ENCODE data around the gene RNF223.
"Not testable (repeated sequence)": the region's sequence is repeated elsewhere in the genome, so short reads cannot be mapped to it uniquely, and the experiment has no call there.

Gene RNF223

DNA sequence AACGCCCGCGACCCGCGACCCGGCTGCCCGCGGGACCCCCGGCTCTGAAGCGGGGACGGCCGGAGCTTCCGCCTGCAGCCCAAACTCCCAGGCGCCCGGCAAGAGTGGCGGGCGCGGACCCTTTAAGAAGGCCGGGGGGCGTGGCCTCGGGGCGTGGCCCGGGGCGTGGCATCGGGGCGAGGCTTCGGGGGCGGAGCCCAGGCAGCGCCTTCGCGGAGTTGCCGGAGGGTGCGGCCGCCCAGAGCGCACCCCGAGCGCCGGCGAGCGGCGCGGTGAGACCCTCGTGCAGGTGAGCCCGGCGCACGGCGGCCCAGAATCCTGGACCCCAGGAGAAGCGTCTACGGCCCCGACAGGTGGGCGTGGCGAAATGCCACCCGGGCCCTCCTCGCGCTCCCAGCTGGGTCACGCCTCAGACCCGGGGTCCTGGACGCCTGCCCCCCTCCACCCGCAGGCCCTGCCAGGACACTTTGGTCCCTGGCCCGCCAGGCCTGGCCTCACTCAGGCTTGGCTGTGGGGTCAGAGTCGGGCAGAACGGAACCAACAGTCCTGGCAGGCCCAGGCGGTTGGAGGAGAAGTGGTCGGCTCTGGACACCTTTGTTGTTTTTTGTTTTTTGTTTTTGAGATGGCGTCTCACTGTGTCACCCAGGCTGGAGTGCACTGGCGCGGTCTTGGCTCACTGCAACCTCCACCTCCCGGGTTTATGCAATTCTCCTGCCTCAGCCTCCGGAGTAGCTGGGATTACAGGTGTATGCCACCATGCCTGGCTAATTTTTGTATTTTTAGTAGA, 14.4 kb downstream of the RNF223 start:
- DNase-seq (ENCODE audit: low spot score): peak; percentile 97

DNA sequence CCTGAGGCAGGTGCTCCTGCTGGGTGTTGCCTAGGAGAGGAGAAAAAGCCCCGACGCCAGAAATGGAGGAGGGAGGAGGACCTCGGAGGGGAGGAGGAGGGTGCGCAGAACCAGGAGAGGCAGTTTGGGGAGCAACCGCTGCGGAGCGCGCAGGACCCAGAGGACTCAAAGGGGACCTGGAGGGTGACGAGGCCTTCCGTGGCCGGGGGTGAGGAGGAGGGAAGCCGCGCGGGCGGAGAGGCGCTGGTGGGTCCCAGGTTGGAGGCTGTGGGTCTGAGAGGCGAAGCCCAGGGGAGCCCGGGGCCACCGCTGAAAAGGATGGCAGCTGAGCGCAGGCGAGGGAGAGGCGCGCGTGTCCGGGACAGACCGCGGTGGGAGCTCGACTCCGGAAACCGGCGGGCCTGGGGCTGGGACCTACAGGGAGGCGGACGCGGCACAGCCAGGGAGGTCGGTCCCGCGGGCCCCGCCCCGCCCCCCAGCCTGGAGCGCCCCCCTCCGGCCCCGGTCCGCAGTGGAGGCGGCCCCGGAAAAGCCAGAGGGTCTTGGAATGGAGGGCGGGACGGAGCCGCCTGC, 15.1 kb downstream of the RNF223 start:
- no peak for DNase-seq (ENCODE audit: low spot score)

DNA sequence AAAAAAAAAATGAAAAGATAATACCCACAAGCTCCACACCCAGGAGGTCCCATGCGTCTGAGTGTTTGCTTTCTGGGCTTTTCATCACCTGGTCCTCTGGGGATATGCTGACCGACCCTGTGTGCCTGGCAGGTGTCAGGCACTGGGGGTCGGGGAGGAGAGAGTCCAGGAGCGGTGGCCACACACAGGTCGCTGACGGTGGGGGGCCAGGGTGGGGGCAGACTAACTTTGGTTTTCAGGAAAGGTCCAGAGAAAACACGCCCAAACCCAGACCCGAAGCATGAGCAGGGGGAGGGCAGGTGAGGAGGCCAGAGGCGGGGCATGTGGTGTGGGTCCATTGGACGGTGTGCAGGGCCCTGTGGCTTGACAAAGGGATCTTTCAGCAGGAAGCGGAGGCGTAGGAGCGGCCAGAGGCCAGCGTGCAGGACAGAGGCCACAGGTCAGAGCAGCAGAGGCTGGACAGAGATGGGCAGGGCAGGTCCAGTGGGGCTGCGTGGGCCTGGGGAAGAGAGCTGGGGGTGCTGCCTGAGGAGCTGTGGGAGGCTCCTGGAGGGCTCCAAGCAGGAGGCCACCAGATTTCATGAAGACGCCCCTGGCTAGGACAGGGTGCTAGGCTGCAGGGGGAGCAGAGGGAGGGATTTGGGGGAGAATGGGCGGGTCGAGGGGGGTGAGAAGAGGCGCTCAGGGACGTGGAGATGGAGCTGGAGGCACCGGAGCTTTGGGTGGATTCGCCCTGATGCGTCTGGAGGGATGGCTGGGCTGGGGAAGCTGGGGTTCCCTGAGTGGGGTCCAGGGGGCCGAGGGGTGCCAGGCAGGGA, 15.8 kb downstream of the RNF223 start:
- no peak for DNase-seq (ENCODE audit: low spot score)

DNA sequence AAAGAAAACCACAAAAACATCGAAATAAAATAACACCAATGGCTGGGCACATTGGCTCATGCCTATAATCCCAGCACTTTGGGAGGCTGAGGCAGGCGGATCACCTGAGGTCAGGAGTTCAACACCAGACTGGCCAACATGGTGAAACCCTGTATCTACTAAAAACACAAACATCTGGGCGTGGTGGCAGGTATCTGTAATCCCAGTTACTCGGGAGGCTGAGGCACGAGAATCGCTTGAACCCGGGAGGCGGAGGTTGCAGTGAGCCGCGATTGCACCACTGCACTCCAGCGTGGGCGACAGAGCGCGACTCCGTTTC, 16.4 kb downstream of the RNF223 start:
- DNase-seq (ENCODE audit: low spot score): not testable (repeated sequence)

DNA sequence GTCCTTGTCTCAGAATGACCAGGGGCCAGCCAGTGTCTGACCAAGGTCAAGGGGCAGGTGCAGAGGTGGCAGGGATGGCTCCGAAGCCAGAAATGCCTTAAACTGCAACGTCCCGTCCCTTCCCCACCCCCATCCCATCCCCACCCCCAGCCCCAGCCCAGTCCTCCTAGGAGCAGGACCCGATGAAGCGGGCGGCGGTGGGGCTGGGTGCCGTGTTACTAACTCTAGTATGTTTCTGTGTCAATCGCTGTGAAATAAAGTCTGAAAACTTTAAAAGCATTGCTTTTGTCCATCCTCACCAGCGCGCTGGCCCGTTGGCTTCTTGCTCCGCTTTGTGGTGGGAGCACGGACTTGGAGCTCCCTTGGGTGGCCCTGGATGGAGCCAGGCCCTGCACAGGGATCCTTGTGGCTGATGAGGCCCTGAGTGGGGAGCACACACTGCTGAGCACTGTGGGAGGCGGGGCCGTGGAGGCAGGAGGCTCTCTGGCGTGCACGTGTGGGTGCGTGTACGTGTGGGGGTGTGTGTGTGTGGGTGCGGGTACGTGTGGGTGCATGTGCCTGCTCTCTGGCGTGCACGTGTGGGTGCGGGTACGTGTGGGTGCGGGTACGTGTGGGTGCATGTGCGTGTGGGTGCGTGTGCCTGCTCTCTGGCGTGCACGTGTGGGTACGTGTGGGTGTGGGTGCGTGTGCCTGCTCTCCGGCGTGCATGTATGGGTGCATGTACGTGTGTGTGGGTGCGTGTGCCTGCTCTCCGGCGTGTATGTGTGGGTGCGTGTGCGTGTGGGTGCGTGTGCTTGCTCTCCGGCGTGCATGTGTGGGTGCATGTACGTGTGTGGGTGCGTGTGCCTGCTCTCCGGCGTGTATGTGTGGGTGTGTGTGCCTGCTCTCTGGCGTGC, 18.0 kb downstream of the RNF223 start:
- no peak for DNase-seq (ENCODE audit: low spot score)

DNA sequence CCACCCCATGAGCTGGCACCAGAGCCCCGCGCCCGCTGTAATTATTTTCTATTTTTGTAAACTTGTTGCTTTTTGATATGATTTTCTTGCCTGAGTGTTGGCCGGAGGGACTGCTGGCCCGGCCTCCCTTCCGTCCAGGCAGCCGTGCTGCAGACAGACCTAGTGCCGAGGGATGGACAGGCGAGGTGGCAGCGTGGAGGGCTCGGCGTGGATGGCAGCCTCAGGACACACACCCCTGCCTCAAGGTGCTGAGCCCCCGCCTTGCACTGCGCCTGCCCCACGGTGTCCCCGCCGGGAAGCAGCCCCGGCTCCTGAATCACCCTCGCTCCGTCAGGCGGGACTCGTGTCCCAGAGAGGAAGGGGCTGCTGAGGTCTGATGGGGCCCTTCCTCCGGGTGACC, 19.1 kb downstream of the RNF223 start:
- no peak for DNase-seq (ENCODE audit: low spot score)

DNA sequence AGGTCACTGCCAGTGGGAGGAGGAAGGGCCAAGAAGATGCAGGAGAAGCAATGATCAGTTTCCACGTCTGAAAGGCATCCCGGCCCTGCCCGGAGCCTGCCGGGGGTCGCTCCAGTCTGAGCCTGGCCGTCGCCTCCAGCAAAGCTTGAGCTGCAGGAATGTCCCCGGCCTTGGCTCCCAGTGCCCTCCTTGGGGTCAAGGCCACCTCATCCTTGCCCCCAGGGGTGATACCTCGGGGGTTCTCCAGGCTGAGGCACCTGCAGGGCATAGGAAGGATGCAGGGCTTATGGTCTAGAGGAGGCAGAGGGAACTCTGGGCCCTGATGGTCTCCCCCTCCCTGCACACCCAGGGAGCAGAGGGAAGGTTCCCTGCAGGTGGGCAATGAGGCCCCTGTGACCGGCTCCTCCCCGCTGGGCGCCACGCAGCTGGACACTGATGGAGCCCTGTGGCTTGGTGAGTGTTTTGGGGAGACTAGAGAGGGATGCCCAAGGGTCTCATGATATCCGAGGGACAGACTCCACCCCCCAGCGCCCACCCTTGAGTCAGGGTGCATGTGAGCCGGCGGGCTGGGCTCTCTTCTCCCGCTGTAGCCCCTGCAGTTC, 19.9 kb downstream of the RNF223 start:
- no peak for DNase-seq (ENCODE audit: low spot score)

DNA sequence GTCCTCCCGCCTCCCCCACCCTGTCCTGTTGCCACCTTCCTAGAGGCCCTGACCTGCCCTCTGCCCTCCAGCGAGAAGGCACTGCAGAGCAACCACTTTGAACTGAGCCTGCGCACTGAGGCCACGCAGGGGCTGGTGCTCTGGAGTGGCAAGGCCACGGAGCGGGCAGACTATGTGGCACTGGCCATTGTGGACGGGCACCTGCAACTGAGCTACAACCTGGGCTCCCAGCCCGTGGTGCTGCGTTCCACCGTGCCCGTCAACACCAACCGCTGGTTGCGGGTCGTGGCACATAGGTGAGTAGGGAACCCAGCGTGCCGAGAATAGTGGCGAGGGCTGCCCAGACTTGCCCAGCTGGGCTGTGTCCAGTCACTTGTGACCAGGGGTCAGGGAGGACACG, 20.4 kb downstream of the RNF223 start:
- no peak for DNase-seq (ENCODE audit: low spot score)

DNA sequence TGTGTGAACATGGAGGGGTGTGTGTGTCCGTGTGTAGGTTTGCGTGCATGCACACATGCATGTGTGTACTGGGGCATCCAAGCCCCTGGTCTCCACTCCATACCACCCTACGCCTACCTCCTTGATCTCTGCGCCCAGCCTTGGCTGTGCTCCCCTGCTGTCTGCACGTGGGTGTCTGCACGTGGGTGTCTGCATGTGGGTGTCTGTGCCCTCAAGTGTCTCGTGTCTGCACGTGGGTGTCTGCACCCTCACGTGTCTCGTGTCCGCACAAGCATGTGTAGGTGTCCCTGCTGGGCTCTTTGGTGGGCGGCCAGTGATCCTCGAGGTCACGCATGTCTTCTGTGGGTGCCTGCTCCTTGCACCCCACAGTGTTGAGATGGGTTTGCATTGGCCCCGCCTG, 21.1 kb downstream of the RNF223 start:
- DNase-seq (ENCODE audit: low spot score): no peak

DNA sequence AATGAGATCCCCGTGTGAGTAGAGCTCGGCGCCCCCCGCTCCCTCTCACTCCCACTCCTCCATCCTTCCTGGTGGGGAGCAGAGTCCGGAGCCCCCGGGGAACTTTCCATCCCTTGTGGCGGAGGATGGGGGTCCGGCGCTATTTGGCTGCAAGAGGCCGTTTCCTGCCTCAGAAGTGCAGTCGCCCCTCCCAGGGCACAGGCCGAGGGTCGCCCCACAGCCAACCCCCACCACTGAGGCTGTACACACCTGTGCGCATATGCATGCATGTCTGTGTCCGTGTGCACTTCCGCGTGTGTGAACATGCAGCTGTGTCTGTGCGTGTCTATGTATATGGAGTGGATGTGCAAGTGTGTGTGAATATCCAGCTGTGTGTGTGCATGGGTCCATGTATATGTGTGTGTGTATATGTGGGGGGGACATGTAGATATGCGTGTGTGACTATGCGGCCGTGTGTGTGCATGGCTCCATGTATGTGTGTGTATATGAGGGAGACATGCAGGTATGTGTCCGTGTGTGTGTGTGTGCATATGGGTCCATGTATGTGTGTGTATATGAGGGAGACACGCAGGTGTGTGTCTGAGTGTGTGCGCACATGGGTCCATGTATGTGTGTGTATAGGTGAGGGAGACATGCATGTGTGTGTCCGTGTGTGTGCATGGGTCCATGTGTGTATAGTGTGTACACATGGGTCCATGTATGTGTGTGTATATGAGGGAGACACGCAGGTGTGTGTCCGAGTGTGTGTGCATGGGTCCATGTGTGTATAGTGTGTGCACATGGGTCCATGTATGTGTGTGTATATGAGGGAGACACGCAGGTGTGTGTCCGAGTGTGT, 21.9 kb downstream of the RNF223 start:
- DNase-seq (ENCODE audit: low spot score): no peak

DNA sequence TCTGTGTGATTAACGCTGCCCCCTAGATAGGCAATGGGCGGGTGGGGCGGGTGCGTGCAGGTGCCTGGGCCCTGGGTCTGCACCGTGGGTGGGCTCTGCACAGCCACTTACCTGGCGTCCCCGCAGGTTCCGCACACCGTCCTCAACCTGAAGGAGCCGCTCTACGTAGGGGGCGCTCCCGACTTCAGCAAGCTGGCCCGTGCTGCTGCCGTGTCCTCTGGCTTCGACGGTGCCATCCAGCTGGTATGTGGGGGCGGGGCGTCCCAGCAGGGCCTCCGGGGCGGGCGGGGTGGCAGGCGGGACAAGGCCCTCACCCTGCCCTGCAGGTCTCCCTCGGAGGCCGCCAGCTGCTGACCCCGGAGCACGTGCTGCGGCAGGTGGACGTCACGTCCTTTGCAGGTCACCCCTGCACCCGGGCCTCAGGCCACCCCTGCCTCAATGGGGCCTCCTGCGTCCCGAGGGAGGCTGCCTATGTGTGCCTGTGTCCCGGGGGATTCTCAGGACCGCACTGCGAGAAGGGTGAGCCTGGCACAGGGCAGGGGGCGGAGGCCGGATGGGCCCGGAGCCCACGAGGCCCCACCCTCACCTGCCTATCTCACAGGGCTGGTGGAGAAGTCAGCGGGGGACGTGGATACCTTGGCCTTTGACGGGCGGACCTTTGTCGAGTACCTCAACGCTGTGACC, 22.8 kb downstream of the RNF223 start:
- no peak for DNase-seq (ENCODE audit: low spot score)

DNA sequence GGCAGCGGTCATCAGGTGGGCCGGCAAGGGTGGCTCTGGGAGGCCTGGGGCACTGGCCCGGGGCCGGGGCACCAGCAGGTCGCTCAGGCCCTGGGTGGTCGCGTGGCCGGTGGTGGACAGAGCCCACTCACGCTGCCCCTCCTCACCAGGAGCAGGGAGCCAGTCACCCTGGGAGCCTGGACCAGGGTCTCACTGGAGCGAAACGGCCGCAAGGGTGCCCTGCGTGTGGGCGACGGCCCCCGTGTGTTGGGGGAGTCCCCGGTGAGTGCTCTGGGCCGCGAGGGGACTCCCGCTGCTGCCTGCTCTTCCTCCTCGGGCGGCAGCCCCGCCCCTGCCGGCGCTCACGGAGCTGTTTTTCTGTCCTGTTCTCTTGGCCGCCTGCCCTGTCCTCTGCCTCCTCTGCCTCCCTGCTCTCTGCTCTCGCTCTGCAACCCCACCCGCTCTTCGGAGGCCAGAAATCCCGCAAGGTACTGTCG, 23.5 kb downstream of the RNF223 start:
- no peak for DNase-seq (ENCODE audit: low spot score)

DNA sequence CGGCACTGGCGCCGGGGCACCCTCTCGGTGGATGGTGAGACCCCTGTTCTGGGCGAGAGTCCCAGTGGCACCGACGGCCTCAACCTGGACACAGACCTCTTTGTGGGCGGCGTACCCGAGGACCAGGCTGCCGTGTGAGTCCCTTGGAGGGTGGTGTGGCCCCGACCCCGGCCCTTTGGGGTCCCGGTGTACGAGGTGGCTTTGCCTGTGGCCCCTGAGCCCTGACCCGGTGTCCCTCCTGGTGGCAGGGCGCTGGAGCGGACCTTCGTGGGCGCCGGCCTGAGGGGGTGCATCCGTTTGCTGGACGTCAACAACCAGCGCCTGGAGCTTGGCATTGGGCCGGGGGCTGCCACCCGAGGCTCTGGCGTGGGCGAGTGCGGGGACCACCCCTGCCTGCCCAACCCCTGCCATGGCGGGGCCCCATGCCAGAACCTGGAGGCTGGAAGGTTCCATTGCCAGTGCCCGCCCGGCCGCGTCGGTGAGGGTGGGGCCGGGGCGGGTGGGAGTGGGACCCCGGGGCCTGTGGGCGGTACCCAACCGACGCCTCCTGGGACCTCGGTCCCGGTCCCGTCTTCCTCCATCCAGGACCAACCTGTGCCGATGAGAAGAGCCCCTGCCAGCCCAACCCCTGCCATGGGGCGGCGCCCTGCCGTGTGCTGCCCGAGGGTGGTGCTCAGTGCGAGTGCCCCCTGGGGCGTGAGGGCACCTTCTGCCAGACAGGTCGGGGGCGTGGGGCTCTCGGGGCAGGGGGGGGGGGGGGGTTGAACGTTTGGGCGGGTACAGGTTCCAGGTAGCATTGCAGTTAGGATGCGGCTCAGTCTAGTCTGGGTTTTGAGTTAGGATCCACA, 24.6 kb downstream of the RNF223 start:
- no peak for DNase-seq (ENCODE audit: low spot score)

DNA sequence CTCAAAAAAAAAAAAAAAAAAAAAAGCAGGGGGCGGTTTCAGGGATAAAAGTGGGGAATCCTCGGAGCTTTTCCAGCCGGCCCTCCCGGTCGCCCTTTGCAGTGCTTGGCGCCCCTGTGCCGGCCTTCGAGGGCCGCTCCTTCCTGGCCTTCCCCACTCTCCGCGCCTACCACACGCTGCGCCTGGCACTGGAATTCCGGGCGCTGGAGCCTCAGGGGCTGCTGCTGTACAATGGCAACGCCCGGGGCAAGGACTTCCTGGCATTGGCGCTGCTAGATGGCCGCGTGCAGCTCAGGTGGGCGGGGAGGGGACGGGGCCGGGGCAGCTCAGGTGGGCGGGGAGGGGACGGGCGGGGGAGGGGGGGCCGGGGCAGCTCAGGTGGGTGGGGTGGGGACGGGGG, 25.3 kb downstream of the RNF223 start:
- no peak for DNase-seq (ENCODE audit: low spot score)

DNA sequence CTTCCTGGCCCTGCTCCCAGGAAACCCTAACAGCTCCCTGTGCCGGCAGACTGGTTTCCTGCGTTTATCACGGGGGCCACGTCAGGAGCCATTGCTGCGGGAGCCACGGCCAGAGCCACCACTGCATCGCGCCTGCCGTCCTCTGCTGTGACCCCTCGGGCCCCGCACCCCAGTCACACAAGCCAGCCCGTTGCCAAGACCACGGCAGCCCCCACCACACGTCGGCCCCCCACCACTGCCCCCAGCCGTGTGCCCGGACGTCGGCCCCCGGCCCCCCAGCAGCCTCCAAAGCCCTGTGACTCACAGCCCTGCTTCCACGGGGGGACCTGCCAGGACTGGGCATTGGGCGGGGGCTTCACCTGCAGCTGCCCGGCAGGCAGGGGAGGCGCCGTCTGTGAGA, 26.1 kb downstream of the RNF223 start:
- DNase-seq (ENCODE audit: low spot score): no peak

DNA sequence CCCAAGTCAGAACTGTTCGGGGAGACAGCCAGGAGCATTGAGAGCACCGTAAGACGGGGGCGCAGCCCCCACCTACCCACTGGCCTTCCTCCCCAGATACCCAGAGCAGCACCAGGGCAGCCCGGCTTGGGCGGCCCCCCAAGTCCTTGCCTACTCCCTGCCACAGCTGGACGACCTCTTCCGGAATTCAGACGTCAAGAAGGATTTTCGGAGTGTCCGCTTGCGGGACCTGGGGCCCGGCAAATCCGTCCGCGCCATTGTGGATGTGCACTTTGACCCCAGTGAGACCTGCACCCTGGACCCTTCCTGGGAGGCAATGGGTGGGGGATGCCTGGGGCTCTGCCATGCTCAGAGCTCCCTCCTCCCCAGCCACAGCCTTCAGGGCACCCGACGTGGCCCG, 26.7 kb downstream of the RNF223 start:
- no peak for DNase-seq (ENCODE audit: low spot score)

DNA sequence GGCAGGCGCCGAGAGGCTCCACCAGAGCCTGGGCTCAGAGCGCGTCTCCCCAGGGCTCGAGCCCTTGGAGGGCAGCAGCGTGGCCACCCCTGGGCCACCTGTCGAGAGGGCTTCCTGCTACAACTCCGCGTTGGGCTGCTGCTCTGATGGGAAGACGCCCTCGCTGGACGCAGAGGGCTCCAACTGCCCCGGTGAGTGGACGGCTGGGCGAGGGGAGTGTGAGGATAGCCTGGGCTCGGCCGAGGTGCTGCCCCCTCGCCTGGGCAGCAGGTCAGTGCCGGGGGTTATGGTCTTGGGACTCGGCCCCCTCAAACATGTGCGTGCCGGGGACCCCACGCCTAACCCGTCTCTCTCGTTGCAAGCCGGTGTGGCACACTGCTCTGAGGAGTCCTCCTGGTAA, 27.3 kb downstream of the RNF223 start:
- no peak for DNase-seq (ENCODE audit: low spot score)

DNA sequence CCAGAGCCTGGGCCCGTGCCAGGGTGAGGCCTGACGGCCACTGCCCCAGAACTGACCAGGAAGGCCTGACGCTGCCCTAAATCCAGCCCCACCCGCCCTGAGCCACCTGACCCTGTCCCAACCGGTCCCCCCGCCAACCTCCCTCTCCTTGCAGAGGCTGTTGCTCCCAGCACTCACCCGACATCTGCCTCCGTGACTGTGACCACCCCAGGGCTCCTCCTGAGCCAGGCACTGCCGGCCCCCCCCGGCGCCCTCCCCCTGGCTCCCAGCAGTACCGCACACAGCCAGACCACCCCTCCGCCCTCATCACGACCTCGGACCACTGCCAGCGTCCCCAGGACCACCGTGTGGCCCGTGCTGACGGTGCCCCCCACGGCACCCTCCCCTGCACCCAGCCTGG, 27.9 kb downstream of the RNF223 start:
- no peak for DNase-seq (ENCODE audit: low spot score)

DNA sequence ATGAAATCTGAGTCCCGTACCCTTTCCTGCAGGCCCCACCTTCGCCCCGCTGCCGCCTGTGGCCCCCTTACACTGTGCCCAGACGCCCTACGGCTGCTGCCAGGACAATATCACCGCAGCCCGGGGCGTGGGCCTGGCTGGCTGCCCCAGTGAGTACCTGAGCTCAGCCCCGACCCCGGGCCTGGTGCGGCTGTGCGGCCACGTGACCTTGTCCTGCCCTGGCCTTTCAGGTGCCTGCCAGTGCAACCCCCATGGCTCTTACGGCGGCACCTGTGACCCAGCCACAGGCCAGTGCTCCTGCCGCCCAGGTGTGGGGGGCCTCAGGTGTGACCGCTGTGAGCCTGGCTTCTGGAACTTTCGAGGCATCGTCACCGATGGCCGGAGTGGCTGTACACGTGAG, 29.0 kb downstream of the RNF223 start:
- DNase-seq (ENCODE audit: low spot score): no peak

Measured in AG20443 (cell line).